ENCODE data around the gene SPNS2. TPM values are rescaled to one million over a fixed set of nuclear protein-coding genes. Genes with fewer than 3 reads are reported as not detected.

Gene SPNS2
- polyA plus RNA-seq, 3 donors, result 0.23 to 0.33 TPM; not detected in 1

DNA sequence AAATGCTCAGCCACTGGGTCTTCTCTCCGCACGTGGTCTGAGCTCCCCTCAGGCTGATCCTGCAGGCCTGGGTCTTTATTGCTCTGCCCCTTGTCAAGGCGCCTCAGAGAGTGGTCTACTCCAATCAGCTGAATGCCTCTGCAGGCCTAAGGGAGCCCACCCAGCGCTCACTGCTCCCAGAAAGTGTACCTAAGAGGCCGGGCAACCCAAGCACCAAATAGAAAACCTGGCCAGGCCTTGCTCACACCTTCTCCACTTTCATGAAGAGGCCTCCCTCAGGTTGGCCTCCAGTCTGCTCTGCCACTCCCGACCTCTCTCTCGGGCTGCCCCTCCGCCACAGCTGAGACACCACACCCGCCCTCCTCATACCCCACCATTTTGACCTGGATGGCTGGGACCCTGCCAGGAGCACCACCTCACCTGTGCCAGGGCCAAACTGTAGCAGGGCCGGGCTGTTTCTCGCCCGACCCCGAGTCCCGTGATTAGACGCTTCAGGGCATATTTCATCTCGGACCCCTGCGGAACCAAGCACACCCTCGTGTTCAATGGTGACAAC, 55.8 kb downstream of the SPNS2 start:
- peak overlapping the region; percentile 96 for H3K4me2 ChIP-seq (replicated peaks; ENCODE audit: extremely low read depth, low read length, poor library complexity, severe bottlenecking)
- peaks cover 19 to 26% of the 10 kb centered on the region in 2 donors for H3K4me1 ChIP-seq (ENCODE audit: control insufficient read depth in 1 of 2, insufficient read depth in 2 of 2, low read length in 2 of 2)
- 18% methylated on average over 18 of the region's 18 CpGs for WGBS (ENCODE audit: insufficient coverage)
- H3K9ac ChIP-seq (ENCODE audit: insufficient read depth, low read length, poor library complexity, severe bottlenecking), result peak overlapping the region; percentile 70
- H3K27me3 ChIP-seq (ENCODE audit: control insufficient read depth in 2 of 2, insufficient read depth in 2 of 2, low read length in 2 of 2), result no peaks in the 10 kb centered on the region
- H2AFZ ChIP-seq (ENCODE audit: insufficient read depth, low read depth, low read length, poor library complexity, severe bottlenecking), result peak overlapping the region; percentile 91
- peaks cover 17% of the 10 kb centered on the region for H3K79me2 ChIP-seq (ENCODE audit: insufficient read depth, low read length)
- Mint-ChIP-seq H3K27me3 (ENCODE audit: low read depth in 3 of 3) (peaks cover 0 to 2% (median 1%) of the 10 kb centered on the region in 3 donors), H3K36me3 (peaks cover 31 to 41% of the 10 kb centered on the region in 2 donors), H3K9me3 (no peaks in the 10 kb centered on the region), H3K4me3 (peak overlapping the region; percentile 91 to 97), H3K27ac (peak overlapping the region in 6 of 7 donors; percentile 35 to 94 (median 83)), H3K4me1 (peaks cover 21% of the 10 kb centered on the region)
- H3K36me3 ChIP-seq (replicated peaks in 1 of 2; ENCODE audit: control insufficient read depth in 1 of 2, insufficient read depth in 2 of 2, low read length in 2 of 2), result peaks cover 34 to 41% of the 10 kb centered on the region in 2 donors
- no peaks in the 10 kb centered on the region for H3K9me3 ChIP-seq (replicated peaks in 1 of 2; ENCODE audit: control insufficient read depth in 1 of 2, insufficient read depth in 1 of 2, low read length in 2 of 2)
- H3K4me3 ChIP-seq (replicated peaks in 1 of 3; ENCODE audit: low read depth in 2 of 3, low read length in 3 of 3), result peak overlapping the region; percentile 70 to 89 (median 87)
- no peaks in the 10 kb centered on the region for H4K20me1 ChIP-seq (ENCODE audit: insufficient read depth, low read length)
- peak overlapping the region in 1 of 2 donors; percentile 80 for H3K27ac ChIP-seq (ENCODE audit: low read depth in 1 of 2, low read length in 2 of 2)
- TF ChIP-seq, protein P1, sequence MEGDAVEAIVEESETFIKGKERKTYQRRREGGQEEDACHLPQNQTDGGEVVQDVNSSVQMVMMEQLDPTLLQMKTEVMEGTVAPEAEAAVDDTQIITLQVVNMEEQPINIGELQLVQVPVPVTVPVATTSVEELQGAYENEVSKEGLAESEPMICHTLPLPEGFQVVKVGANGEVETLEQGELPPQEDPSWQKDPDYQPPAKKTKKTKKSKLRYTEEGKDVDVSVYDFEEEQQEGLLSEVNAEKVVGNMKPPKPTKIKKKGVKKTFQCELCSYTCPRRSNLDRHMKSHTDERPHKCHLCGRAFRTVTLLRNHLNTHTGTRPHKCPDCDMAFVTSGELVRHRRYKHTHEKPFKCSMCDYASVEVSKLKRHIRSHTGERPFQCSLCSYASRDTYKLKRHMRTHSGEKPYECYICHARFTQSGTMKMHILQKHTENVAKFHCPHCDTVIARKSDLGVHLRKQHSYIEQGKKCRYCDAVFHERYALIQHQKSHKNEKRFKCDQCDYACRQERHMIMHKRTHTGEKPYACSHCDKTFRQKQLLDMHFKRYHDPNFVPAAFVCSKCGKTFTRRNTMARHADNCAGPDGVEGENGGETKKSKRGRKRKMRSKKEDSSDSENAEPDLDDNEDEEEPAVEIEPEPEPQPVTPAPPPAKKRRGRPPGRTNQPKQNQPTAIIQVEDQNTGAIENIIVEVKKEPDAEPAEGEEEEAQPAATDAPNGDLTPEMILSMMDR (IDR thresholded peaks at IDR 0.05), result no peak
- intact Hi-C loops (cut with micrococcal nuclease), result loop anchor here in 1 of 2 donors (5.0 kb wide), 1 partner anchor 187 kb away; the partner anchor contains the start of gene UBE2G1
- no peak for DNase-seq

DNA sequence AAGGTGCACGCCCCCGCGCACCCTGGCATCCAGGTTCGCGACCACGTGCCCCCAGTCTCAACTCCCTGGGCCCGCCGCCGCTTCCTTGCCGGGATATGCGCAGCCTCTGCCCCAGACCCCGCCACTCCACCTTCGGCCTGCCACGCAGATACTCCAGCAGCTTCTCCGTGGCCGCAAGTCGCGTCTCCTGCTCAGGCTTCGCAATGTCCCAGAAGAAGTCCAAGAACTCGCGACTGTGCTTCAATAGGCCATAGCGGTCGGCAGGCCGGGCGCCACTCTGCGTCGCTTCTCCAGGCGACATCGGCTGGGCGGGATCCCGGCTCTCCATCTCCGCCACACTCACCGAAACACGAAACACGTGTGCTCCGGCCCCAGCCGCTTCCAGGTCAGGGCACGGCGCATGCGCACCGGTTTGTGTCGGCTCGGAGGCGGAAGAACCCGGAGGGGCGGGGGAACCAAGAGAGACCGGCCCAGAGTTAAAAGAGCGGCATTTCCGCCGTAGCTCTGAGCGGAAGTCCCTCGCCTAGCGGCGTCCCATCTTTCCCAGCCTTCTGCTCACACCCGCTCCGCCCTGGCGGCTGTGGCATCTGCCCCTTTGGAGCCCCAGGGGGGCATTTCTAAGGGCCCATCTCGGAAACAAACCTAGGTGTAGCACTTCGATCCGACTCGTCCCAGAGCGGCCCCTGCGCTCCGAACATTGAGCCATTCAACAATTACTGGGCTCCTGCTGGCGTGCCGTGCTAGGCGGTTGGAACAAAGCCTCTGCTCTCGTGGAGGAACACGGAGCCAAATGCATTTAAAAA, 56.5 kb downstream of the SPNS2 start, which contains the start of gene MYBBP1A:
Gene MYBBP1A, minus strand, starts transcription at position 388 of the 803 bp plus-strand sequence. Its CDS starts 60 bp downstream, at position 328.
- no peaks in the 10 kb centered on the region for H4K20me1 ChIP-seq (ENCODE audit: insufficient read depth, low read length)
- Mint-ChIP-seq H3K36me3 (peaks cover 27 to 34% of the 10 kb centered on the region in 2 donors), H3K4me3 (peak within 1 kb of the TSS; percentile 91 to 97), H3K27me3 (ENCODE audit: low read depth in 3 of 3) (peaks cover 0 to 2% (median 1%) of the 10 kb centered on the region in 3 donors), H3K27ac (peak within 1 kb of the TSS; percentile 86 to 96 (median 95)), H3K4me1 (peaks cover 21% of the 10 kb centered on the region), H3K9me3 (no peaks in the 10 kb centered on the region)
- WGBS (ENCODE audit: insufficient coverage), result under 1% methylated on average over 69 of the region's 69 CpGs
- TF ChIP-seq, protein P1 (IDR thresholded peaks at IDR 0.05), result peak; percentile 14
- H3K4me3 ChIP-seq (replicated peaks in 1 of 3; ENCODE audit: low read depth in 2 of 3, low read length in 3 of 3), result peak within 1 kb of the TSS; percentile 70 to 89 (median 87)
- H3K79me2 ChIP-seq (ENCODE audit: insufficient read depth, low read length), result peaks cover 17% of the 10 kb centered on the region
- peak within 1 kb of the TSS; percentile 91 for H2AFZ ChIP-seq (ENCODE audit: insufficient read depth, low read depth, low read length, poor library complexity, severe bottlenecking)
- H3K27ac ChIP-seq (ENCODE audit: low read depth in 1 of 2, low read length in 2 of 2), result peak within 1 kb of the TSS; percentile 62 to 80
- peaks cover 19 to 26% of the 10 kb centered on the region in 2 donors for H3K4me1 ChIP-seq (ENCODE audit: control insufficient read depth in 1 of 2, insufficient read depth in 2 of 2, low read length in 2 of 2)
- no peaks in the 10 kb centered on the region for H3K27me3 ChIP-seq (ENCODE audit: control insufficient read depth in 2 of 2, insufficient read depth in 2 of 2, low read length in 2 of 2)
- H3K9me3 ChIP-seq (replicated peaks in 1 of 2; ENCODE audit: control insufficient read depth in 1 of 2, insufficient read depth in 1 of 2, low read length in 2 of 2), result no peaks in the 10 kb centered on the region
- peak; percentile 94 to 96 (median 95) for DNase-seq
- peak within 1 kb of the TSS; percentile 96 for H3K4me2 ChIP-seq (replicated peaks; ENCODE audit: extremely low read depth, low read length, poor library complexity, severe bottlenecking)
- H3K36me3 ChIP-seq (replicated peaks in 1 of 2; ENCODE audit: control insufficient read depth in 1 of 2, insufficient read depth in 2 of 2, low read length in 2 of 2), result peaks cover 28 to 34% of the 10 kb centered on the region in 2 donors
- H3K9ac ChIP-seq (ENCODE audit: insufficient read depth, low read length, poor library complexity, severe bottlenecking), result peak within 1 kb of the TSS; percentile 70
- intact Hi-C loops (cut with micrococcal nuclease), result loop anchor here in 1 of 2 donors (5.0 kb wide), 1 partner anchor 188 kb away; the partner anchor contains the start of gene UBE2G1
